DMS114 treated with DMSO at 0.1 percent for 48 hours (cell line): ENCODE measurements around the gene RC3H1.

Experiments used
- DNase-seq: peaks from one replicate; lab custom pipeline; 2025; ENCODE audit not compliant: unreplicated experiment; lab: John Stamatoyannopoulos, UW

RC3H1 gene

GRCh38 chr1:173886746-173887611 lies 135.2 kb downstream of the RC3H1 start:
- DNase-seq = no peak

- DNase-seq = no peak
Measured at GRCh38 chr1:173884701-173885100, 137.5 kb downstream of the RC3H1 start.
